Stimulated activated CD4-positive, alpha-beta T cell treated with anti-CD3 and anti-CD28 coated beads, Interleukin-2, amount 100 ng/mL, for 48 hours (primary cell): ENCODE results near the gene DCP2.

Experiments
- DNase-seq, 2 donors: peaks; one replicate each; pipeline ENCODE4 v3.0.0-alpha.2; 2020

The DCP2 gene

GRCh38 chr5:113022661-113023060 is 46.1 kb downstream of the DCP2 start:
- DNase-seq = no peak

GRCh38 chr5:113024076-113024697 is 47.6 kb downstream of the DCP2 start:
- no peak for DNase-seq

- no peak for DNase-seq
Measured at GRCh38 chr5:113025596-113025995, 49.0 kb downstream of the DCP2 start.

GRCh38 chr5:113026211-113026610 is 49.6 kb downstream of the DCP2 start:
- no peak for DNase-seq

GRCh38 chr5:113027015-113027414 is 50.4 kb downstream of the DCP2 start:
- DNase-seq = no peak

GRCh38 chr5:113027431-113027830 is 50.8 kb downstream of the DCP2 start:
- DNase-seq = no peak

- DNase-seq = no peak
Measured at GRCh38 chr5:113029614-113030013, 53.0 kb downstream of the DCP2 start.

GRCh38 chr5:113031104-113031503 is 54.5 kb downstream of the DCP2 start:
- no peak for DNase-seq

GRCh38 chr5:113031557-113031956 is 55.0 kb downstream of the DCP2 start:
- no peak for DNase-seq

- no peak for DNase-seq
Measured at GRCh38 chr5:113034182-113034773, 57.7 kb downstream of the DCP2 start.

- no peak for DNase-seq
Measured at GRCh38 chr5:113035096-113035495, 58.5 kb downstream of the DCP2 start.

- no peak for DNase-seq
Measured at GRCh38 chr5:113036321-113036720, 59.7 kb downstream of the DCP2 start.

- no peak for DNase-seq
Measured at GRCh38 chr5:113036826-113037225, 60.2 kb downstream of the DCP2 start.

- no peak for DNase-seq
Measured at GRCh38 chr5:113038136-113038535, 61.5 kb downstream of the DCP2 start.

- no peak for DNase-seq
Measured at GRCh38 chr5:113038714-113039113, 62.1 kb downstream of the DCP2 start.

GRCh38 chr5:113039229-113039933 is 62.8 kb downstream of the DCP2 start:
- DNase-seq = no peak

GRCh38 chr5:113039934-113040285 is 63.3 kb downstream of the DCP2 start:
- no peak for DNase-seq

GRCh38 chr5:113040672-113041260 is 64.2 kb downstream of the DCP2 start:
- no peak for DNase-seq

- no peak for DNase-seq
Measured at GRCh38 chr5:113042491-113043243, 66.1 kb downstream of the DCP2 start.

GRCh38 chr5:113043491-113043931 is 66.9 kb downstream of the DCP2 start:
- DNase-seq = peak; percentile 21 to 29

- DNase-seq = no peak
Measured at GRCh38 chr5:113044776-113045465, 68.3 kb downstream of the DCP2 start.

GRCh38 chr5:113047234-113047633 is 70.6 kb downstream of the DCP2 start:
- DNase-seq = no peak
